ENCODE measurements around the gene HIPK4.

Gene HIPK4

GRCh38 chr19:40341601-40342482 lies 48.1 kb downstream of the HIPK4 start:
- no peak for DNase-seq (ENCODE audit: low read depth, low spot score)
- no peak overlapping the region for H3K4me3 ChIP-seq (ENCODE audit: low read depth, low read length)
- TF ChIP-seq CTCF (IDR thresholded peaks at IDR 0.05; ENCODE audit: insufficient read depth, low read length, missing control alignments): no peak
- POLR2A ChIA-PET: no interaction called here
- CTCF ChIA-PET: interaction anchor here (1.2 kb wide), 1 partner anchor 37 kb away, joined by 6 read pairs; no protein-coding TSS in a partner anchor

- DNase-seq (ENCODE audit: low read depth, low spot score): no peak
- TF ChIP-seq CTCF (IDR thresholded peaks at IDR 0.05; ENCODE audit: insufficient read depth, low read length, missing control alignments): no peak
- ChIA-PET POLR2A (no interaction called here), CTCF (interaction anchor here (1.0 to 1.4 kb wide), 2 partner anchors 17 to 34 kb away, joined by 3 read pairs; no protein-coding TSS in a partner anchor)
- H3K4me3 ChIP-seq (ENCODE audit: low read depth, low read length): no peak overlapping the region
Measured at GRCh38 chr19:40339018-40339728, 50.8 kb downstream of the HIPK4 start.

GRCh38 chr19:40337594-40337993 lies 52.4 kb downstream of the HIPK4 start:
- CTCF ChIA-PET: interaction anchor here (1.7 kb wide), 1 partner anchor 10 kb away, joined by 5 read pairs; the partner anchor contains the start of genes C19orf47 and PLD3
- no peak for TF ChIP-seq CTCF (IDR thresholded peaks at IDR 0.05; ENCODE audit: insufficient read depth, low read length, missing control alignments)
- DNase-seq (ENCODE audit: low read depth, low spot score): no peak
- no peak overlapping the region for H3K4me3 ChIP-seq (ENCODE audit: low read depth, low read length)
- POLR2A ChIA-PET: no interaction called here

- no peak for DNase-seq (ENCODE audit: low read depth, low spot score)
- POLR2A ChIA-PET: interaction anchor here (1.4 kb wide), 1 partner anchor 11 kb away, joined by 3 read pairs; the partner anchor contains the start of genes C19orf47 and PLD3
Measured at GRCh38 chr19:40337107-40337506, 52.9 kb downstream of the HIPK4 start.

GRCh38 chr19:40336601-40336900 lies 53.4 kb downstream of the HIPK4 start:
- ChIA-PET POLR2A (interaction anchor here (1.4 kb wide), 1 partner anchor 12 kb away, joined by 3 read pairs; the partner anchor contains the start of genes C19orf47 and PLD3), CTCF (interaction anchor here (1.7 kb wide), 1 partner anchor 11 kb away, joined by 5 read pairs; the partner anchor contains the start of genes C19orf47 and PLD3)
- TF ChIP-seq CTCF (IDR thresholded peaks at IDR 0.05; ENCODE audit: insufficient read depth, low read length, missing control alignments): no peak
- H3K4me3 ChIP-seq (ENCODE audit: low read depth, low read length): no peak overlapping the region
- DNase-seq (ENCODE audit: low read depth, low spot score): no peak

More at GRCh38 chr19:40337107-40337506, 52.9 kb downstream of the HIPK4 start:
- H3K4me3 ChIP-seq (ENCODE audit: low read depth, low read length): no peak overlapping the region
- CTCF ChIA-PET: interaction anchor here (1.7 kb wide), 1 partner anchor 11 kb away, joined by 5 read pairs; the partner anchor contains the start of genes C19orf47 and PLD3
- TF ChIP-seq CTCF (IDR thresholded peaks at IDR 0.05; ENCODE audit: insufficient read depth, low read length, missing control alignments): no peak
